HTR-8/SVneo (cell line): ENCODE data around the gene VSIG2.

Source experiments
- DNase-seq: peaks from one replicate; pipeline ENCODE4 v3.0.0; 2011; ENCODE audit warnings: low spot score, mixed read lengths; ENCODE audit not compliant: insufficient read length
- FAIRE-seq: peaks from 2 replicates; lab custom pipeline; 2011; peaks lifted over from hg19 to GRCh38; lab: Jason Lieb, UNC

The VSIG2 gene

GRCh38 chr11:124725719-124726105 is 26.3 kb downstream of the VSIG2 start:
- DNase-seq: no peak
- no peak for FAIRE-seq

GRCh38 chr11:124724979-124725718 is 26.9 kb downstream of the VSIG2 start:
- FAIRE-seq (no peak), DNase-seq (no peak)

- FAIRE-seq: no peak
These were observed 29.9 kb downstream of the VSIG2 start for GRCh38 chr11:124722176-124722575.

GRCh38 chr11:124719534-124719933 is 32.5 kb downstream of the VSIG2 start:
- DNase-seq: no peak
- FAIRE-seq: no peak

More at GRCh38 chr11:124722176-124722575, 29.9 kb downstream of the VSIG2 start:
- DNase-seq: no peak

GRCh38 chr11:124718801-124719200 is 33.3 kb downstream of the VSIG2 start:
- DNase-seq (no peak), FAIRE-seq (no peak)

- FAIRE-seq (no peak), DNase-seq (no peak)
These were observed 34.0 kb downstream of the VSIG2 start for GRCh38 chr11:124717786-124718651.

- FAIRE-seq (no peak), DNase-seq (no peak)
These were observed 34.7 kb downstream of the VSIG2 start for GRCh38 chr11:124717421-124717785.

- FAIRE-seq (no peak), DNase-seq (no peak)
These were observed 35.5 kb downstream of the VSIG2 start for GRCh38 chr11:124716591-124716990.

- no peak for FAIRE-seq
- no peak for DNase-seq
These were observed 39.7 kb downstream of the VSIG2 start for GRCh38 chr11:124712392-124712791.

GRCh38 chr11:124707829-124708228 is 44.2 kb downstream of the VSIG2 start:
- FAIRE-seq (no peak), DNase-seq (no peak)

GRCh38 chr11:124700028-124700427 is 52.0 kb downstream of the VSIG2 start:
- FAIRE-seq: no peak
- no peak for DNase-seq

- no peak for FAIRE-seq
- no peak for DNase-seq
These were observed 52.5 kb downstream of the VSIG2 start for GRCh38 chr11:124699547-124699946.
